Activated CD4-positive, alpha-beta T cell treated with anti-CD3 and anti-CD28 coated beads, Interleukin-2, amount 50 U/mL, for 24 hours (primary cell): ENCODE results near the gene OSGEPL1.
A peak's percentile ranks its signal among the peaks of the same experiment; 100 is the strongest.
"Not testable (repeated sequence)": the region's sequence is repeated elsewhere in the genome, so short reads cannot be mapped to it uniquely, and the experiment has no call there.

Source experiments
- DNase-seq, 2 donors: peaks; one replicate each; pipeline ENCODE4 v3.0.0-alpha.2; 2020; ENCODE audit warnings: low read depth in 1 of 2, low spot score in 1 of 2

Gene OSGEPL1

GRCh38 chr2:189751080-189751658, 11.4 kb downstream of the OSGEPL1 start:
- peak in 1 of 2 donors; percentile 22 for DNase-seq

- no peak for DNase-seq
Observed at GRCh38 chr2:189729430-189729829, 33.2 kb downstream of the OSGEPL1 start.

GRCh38 chr2:189726849-189727248, 35.7 kb downstream of the OSGEPL1 start:
- DNase-seq: no peak

GRCh38 chr2:189726271-189726670, 36.3 kb downstream of the OSGEPL1 start:
- no peak for DNase-seq

GRCh38 chr2:189723192-189723591, 39.4 kb downstream of the OSGEPL1 start:
- no peak for DNase-seq

- DNase-seq: no peak
Observed at GRCh38 chr2:189719571-189719970, 43.0 kb downstream of the OSGEPL1 start.

- not testable (repeated sequence) for DNase-seq
Observed at GRCh38 chr2:189717593-189717992, 45.0 kb downstream of the OSGEPL1 start.

- no peak for DNase-seq
Observed at GRCh38 chr2:189709501-189710221, 52.9 kb downstream of the OSGEPL1 start.

GRCh38 chr2:189702071-189702470, 60.5 kb downstream of the OSGEPL1 start:
- DNase-seq: no peak

GRCh38 chr2:189700681-189701080, 61.9 kb downstream of the OSGEPL1 start:
- DNase-seq: no peak

GRCh38 chr2:189698020-189698887, 64.3 kb downstream of the OSGEPL1 start:
- peak in 1 of 2 donors; percentile 40 for DNase-seq
